C4-2B (cell line): ENCODE measurements around the gene LCP2.

Experiments
- ZFX ChIP-seq: fragments of 450-650 bp; IDR thresholded peaks from 2 replicates; pipeline ENCODE4 v1.6.1; 2017
- TF ChIP-seq, protein P1 (sequence below): fragments of 450-650 bp; conservative IDR thresholded peaks from 2 replicates; pipeline ENCODE4 v1.5.1; 2017; ENCODE audit warnings: mild to moderate bottlenecking

DNA sequence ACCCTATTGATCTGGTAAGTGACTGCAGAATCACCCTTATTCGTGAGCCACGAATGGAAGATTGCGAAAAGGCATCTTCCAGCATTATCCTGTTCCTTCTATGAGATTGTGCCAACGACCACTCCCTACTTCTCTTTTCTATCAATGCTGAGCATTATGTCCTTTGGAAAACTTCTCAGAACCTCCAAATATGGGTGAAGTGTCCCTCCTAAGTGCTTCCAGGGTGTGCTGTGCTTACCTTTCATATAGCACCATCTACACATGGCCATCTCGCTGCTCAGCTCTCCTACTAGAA, 14.7 kb upstream of the LCP2 start:
- TF ChIP-seq ZFX: no peak
- TF ChIP-seq, protein P1, sequence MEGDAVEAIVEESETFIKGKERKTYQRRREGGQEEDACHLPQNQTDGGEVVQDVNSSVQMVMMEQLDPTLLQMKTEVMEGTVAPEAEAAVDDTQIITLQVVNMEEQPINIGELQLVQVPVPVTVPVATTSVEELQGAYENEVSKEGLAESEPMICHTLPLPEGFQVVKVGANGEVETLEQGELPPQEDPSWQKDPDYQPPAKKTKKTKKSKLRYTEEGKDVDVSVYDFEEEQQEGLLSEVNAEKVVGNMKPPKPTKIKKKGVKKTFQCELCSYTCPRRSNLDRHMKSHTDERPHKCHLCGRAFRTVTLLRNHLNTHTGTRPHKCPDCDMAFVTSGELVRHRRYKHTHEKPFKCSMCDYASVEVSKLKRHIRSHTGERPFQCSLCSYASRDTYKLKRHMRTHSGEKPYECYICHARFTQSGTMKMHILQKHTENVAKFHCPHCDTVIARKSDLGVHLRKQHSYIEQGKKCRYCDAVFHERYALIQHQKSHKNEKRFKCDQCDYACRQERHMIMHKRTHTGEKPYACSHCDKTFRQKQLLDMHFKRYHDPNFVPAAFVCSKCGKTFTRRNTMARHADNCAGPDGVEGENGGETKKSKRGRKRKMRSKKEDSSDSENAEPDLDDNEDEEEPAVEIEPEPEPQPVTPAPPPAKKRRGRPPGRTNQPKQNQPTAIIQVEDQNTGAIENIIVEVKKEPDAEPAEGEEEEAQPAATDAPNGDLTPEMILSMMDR: no peak
